Tibial nerve (tissue), 4 donors: ENCODE measurements around the gene TRERF1.

Source experiments
- CTCF ChIP-seq, 5 experiments: fragments of 200-600 bp in 3 of 5; fragments of 450-650 bp in 2 of 5; sonication (generic) in 3 of 5; IDR thresholded peaks; one replicate each; pipeline ENCODE4 v1.5.1; 2016 to 2019; ENCODE audit warnings: antibody characterized with exemption in 5 of 5, mild to moderate bottlenecking in 3 of 5, moderate library complexity in 2 of 5
- EP300 ChIP-seq, 2 donors: sonication (generic); formaldehyde crosslinking; IDR thresholded peaks; one replicate each; pipeline ENCODE4 v1.6.1; 2017; ENCODE audit warnings: antibody characterized with exemption in 2 of 2, mild to moderate bottlenecking in 1 of 2
- POLR2A ChIP-seq, 2 donors: fragments of 450-650 bp; IDR thresholded peaks; one replicate each; pipeline ENCODE4 v1.6.1; 2017; ENCODE audit warnings: antibody characterized with exemption in 2 of 2, mild to moderate bottlenecking in 2 of 2, moderate library complexity in 2 of 2

- no peak for TF ChIP-seq CTCF (IDR thresholded peaks at IDR 0.05)
- TF ChIP-seq EP300 (IDR thresholded peaks at IDR 0.05) = no peak
- no peak for TF ChIP-seq POLR2A (IDR thresholded peaks at IDR 0.05)
Observed at GRCh38 chr6:42300185-42300584, 151.5 kb downstream of the TRERF1 start.
